Stimulated activated CD4-positive, alpha-beta T cell treated with anti-CD3 and anti-CD28 coated beads, Interleukin-4, amount 100 ng/mL, for 24 hours (primary cell): ENCODE results near the gene NPAS2.

Experiments
- DNase-seq: peaks from one replicate; pipeline ENCODE4 v3.0.0-alpha.2; 2020

Gene NPAS2

DNA sequence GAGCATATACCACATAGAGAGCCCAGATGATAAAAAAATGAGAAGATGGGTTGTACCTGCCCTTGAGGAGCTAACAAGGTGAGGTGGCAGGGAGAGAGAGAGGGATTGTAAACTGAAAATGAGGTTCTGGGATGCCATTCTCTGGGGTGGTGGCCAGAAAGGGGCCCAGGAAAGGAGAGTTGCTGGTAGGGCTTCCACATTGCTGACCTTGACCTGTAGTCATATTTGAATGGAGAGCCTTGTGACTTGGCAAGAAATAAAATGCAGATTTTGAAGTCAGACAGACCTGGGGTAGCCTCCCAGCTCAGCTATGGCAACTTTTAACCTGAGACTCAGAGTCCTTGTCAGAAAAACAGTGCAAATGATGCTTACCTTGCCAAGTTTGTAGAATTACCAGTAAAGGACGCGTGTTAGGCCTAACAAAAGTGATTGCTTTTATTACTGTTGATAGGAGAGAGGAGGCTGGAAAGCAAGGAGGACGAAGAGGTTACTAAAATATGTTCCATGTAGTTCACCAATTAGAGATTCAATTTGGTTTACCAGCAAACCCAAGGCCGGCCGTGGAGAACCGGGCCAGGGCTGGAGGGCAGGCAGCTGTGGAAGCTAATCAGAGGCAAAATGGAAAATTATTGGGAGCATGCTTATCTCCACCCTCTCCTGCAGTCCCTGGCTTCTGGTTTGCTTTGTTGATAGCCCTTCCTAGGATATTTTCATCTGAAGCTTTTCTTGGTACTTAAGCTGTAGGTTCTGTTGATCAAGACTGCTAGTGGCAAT, 3.9 kb downstream of the NPAS2 start:
- DNase-seq = no peak

DNA sequence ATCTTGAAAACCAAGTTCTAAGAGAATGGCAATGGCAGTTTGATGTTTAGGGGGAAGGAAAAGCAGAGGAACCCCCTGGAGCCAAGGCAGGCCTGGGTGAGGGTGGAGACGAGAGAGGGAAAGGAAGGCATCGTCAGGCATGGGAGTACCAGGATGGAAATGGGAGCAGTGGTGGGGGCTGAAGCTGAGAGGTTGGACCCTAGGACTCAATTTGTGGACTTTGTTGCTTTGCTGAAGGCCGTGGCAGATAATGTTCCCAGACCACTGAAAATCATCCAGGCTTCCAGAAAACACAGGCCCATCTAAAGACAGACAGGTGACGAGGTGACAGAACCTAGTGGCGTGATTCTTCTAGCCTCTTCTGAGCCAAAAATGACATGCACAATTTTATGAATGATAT, 4.9 kb downstream of the NPAS2 start:
- no peak for DNase-seq

DNA sequence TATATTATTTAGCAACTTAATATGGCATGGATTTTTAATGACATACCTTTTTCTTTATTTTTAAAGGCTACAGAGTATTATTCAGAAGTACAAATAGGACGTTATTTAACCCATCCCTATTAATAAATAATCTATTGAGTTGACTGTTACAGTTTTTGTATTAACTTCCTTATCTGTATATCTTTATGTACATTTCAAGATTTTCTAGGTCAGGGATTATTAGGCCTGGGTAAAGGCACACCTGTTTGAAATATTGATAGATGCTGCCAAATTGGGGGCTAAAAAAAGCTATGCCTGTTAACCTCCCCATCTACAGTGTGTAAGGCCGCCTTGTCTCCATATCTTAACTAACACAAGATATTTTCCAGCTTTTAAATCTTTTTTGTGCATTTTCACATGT, 6.6 kb downstream of the NPAS2 start:
- no peak for DNase-seq

DNA sequence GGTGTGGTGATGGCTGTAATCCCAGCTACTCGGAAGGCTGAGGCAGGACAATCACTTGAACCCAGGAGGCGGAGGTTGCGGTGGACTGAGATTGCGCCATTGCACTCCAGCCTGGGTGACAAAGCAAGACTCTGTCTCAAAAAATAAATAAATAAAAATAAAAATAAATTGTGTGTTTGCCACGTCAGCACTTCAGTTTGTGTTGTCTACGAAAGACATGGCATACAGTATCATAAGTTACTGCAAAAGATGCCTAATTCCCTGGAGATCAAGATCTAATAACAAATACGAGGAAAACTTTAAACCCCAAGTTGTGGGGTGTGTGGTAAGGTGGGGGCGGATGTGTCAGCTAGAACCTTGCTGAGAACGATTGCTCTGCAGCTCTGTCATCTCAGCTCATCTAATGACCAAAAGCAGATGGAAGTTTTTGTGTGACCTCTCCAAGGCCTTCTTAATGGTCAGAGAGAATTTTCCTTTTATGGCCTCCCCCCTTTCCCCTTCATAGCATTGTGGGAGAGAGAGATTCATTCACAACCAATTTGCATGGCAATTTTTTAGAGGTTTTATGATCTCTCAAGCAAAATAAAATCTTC, 11.3 kb downstream of the NPAS2 start:
- DNase-seq = no peak

DNA sequence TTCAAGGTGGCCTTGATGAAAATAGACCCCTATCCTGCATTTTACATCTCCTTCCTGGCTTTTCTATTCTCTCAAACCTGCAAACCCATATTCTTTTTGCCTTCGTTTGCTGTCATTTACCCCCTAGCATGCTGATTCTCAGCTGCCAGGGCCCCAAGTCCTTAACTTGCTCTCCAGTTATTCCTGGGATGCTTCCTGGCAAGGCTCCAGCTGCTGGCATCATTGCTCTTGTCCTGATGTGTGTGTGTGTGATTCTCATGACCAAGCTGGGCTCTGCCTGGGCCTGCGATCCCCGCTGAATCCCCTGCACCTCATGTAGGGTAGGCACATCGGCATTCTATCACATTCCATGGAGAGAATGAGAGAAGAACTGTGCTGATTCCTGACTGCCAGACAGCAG, 11.9 kb downstream of the NPAS2 start:
- no peak for DNase-seq

DNA sequence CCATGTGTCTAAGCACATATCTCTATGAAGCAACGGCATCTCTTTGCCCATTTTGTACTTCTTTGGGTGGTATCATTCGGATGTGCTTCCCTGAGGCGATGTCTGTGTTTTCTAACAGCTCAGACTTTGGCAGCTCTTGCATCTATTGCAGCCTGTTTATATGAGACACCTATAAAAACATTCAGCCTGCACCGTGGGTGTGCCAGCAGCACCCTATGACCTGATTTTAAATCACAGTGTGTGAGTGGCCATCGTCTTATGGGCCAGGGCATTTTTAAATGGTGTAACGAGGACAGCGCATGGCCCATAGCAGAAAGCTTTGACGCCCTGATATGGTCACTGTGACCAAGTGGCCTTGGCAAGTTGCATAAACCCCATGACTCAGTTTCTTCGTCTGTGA, 12.9 kb downstream of the NPAS2 start:
- no peak for DNase-seq

DNA sequence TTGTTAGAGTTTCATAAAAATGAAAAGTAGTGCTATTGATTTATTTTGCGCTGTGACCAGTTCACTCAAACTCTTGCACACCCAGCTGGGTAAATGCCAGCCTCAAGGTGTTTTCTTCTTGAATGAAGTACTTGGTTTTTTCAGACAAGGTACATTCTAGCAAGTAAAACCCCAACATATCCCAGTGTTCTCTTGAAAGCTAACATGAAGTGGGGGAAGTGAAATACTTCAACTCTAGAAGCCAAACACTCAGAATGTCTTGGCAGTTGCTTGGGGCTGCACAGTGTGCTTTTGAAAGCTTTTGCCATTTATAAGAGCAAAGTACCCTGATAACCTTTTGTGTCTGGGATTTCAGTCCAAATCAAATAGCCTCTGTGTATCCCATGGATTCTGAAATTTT, 13.4 kb downstream of the NPAS2 start:
- no peak for DNase-seq

DNA sequence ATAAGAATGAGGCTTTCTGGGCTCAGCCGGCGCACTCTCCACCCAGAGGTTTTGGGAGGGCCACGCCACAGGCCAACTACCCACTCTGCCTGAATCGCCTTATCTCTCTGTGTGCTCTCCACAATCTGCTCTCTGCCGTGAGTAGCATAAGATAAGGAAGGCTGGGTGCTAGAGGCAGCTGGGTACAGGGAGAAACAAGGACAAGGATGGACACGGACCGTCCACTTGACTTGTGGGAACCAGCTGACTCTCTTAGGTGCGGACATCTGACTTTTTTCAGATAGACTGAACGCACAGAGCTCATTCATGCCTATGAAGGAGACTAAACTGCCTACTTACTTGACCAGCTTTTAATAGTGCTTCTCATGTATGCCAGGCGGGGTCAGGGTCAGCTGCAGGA, 14.3 kb downstream of the NPAS2 start:
- DNase-seq = no peak

DNA sequence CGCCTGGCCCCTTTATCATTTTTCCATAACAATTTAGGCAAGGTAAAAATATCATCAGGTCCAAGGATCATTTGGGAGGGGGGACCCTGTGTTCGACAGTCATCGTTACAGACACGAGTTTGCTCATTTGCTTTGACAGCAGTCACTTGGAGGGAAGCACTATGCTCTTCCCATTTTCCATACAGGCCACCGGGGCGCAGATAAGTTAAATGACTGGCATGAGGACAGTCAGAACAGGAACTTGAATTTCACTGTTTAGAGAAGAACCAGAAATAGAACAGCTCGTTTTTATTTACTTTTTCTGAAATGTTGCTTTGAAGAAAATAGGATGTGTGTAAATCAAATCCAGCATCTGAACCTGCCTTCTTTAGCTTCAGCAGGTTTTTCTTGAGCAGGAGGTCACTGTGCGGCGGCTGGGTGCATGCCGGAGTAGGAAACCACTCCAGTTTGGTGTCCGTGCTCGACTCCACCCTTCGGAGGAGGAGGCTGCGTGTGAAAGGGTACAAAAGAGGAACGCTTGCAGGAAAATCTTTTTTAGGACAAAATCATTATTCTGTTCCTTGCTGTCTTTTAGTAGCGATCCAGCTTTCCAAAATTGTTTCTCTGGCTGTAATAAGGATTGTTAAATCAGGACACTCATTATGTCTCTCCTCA, 15.2 kb downstream of the NPAS2 start:
- DNase-seq = no peak

DNA sequence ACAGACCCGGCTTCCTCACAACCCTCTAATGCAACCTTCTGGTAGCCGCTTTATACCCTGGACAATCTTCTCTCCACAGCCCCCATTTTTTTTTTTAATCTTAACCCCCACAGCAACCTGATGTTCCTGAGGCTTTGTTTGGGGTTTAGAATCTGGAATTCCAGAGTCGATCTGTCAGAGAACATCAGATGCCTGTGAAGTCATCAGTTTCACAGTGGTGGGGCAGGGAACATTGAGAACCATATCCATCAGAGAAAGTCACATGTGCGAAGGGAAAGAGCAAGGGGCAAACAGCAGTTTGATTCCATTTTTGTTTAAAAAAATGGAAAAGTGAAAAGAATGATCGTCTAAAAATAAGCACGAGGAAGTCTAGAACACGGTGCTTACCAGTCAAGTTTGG, 20.6 kb downstream of the NPAS2 start:
- DNase-seq = no peak

DNA sequence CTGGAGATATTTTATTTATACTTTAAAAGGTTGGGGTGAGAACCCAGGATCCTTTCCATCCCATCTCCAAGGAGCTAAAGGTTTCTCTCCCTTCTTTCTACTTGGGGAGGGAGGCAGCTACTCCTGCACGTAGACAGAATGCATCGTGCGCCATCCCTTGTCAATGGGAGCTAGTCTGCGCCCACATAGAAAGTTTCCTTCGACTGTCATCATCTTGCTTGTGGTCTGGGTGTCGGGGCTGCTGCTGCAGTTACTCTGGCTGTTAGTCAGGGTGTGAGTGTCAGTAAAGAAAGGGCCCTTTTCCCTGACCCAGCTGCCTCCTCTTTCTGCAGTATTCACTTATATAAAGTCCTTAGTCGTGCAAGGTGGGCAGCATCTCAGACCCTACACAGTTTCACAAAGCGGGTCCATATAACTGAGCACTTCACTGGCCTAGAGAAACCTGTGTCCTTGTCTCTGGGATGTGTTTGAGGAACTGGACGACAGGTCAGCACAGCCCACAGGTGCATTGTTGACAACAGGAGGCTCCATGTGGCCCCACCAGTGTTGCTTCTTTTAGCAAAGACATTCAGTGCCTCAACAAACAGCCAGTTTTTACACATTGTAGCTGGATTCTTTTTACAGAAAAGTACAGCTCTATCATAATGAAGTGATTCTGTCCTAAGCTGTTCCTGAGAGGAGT, 22.4 kb downstream of the NPAS2 start:
- no peak for DNase-seq

DNA sequence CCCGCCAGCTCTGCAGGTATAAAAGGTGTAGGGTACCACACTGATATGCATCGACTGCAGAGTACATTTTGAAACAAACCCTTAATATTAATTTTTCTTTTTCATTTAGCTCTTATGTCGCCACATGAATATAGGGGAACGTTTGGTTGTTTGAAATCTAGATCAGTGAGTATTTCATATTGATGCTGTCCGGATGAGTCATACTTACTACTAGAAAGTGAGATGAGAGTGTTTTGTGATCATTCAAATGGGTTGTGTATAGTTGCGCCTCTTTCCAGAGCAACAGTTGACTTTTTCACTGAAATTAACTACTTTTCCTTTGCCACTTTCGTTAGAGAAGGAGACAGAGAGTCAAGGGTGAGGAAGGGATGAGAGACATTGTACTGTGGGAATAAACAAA, 24.6 kb downstream of the NPAS2 start:
- no peak for DNase-seq

DNA sequence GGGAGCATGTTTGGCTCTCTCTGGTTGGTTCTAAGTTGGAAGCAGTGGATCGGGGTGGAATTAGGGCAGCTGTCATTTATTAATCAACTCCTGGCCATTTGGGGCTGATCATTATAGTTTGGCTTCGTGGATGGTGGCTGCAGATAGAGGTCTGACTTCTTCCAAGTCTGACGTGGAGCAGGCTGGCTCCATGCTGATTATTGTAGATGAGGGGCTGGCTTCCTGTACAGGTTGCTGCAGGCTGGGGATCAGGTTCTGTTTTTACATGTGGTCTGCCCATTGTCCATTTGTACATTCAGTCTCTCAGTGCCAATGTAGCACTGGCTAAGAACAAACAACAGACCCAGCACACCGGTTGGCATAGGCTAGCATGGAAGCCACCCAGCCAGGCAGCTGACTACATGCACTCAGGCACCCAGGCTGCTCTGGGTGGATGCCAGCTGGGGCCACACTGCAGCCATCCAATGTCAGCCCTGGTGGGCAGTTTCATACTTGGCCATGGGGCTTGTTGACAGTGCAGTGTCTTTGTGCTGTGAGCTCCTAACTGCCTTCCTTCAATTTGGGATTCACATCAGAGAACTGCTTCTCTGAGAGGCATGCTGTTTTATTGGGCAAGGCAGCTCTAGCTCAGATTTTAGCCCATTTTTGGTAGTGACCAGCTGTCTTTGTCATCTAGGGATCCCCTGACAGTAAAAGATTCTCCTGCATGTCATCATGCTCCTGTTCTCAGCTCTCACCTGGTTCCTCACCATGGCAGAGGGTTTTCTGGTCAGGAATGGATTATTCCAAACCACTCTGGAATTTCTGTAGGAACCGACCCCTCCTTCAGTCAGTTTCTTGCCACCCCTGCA, 25.4 kb downstream of the NPAS2 start:
- no peak for DNase-seq

DNA sequence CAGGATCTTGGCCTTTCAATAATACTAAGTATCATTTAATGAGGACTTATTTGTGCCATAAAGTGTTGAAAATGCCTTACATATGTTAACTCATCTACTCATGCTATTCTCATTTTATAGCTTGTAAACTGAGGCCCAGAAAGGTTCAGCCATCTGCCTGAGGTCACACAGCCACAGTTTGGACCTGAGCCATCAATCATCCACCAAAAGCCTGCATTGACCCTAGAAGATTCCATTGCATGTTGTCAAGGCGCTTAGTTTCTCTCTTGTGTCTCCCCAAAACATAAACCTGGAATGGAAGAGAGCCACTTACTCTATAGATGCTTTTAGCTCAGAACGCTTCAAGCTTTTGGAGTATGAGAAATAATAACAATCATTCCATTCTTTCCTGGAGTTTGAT, 26.8 kb downstream of the NPAS2 start:
- no peak for DNase-seq

DNA sequence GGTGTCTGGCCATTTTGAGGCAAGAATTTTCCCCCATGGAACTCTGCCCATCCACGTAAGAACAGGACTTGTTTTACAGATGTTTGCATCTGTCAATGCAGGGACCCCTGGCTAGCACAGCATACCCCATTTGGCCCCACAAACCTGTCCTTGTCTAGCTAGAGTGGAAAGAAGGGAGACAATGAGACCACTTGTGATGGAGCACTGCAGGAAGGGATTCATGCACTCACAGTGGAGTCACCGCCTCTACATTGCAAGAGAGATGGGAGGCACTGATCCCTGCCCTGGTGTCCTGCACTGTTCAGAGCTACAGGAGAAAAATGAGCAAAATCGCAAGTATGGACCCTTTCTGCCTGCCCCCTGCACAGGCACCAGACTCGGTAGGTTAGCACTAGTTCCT, 32.5 kb downstream of the NPAS2 start:
- no peak for DNase-seq

DNA sequence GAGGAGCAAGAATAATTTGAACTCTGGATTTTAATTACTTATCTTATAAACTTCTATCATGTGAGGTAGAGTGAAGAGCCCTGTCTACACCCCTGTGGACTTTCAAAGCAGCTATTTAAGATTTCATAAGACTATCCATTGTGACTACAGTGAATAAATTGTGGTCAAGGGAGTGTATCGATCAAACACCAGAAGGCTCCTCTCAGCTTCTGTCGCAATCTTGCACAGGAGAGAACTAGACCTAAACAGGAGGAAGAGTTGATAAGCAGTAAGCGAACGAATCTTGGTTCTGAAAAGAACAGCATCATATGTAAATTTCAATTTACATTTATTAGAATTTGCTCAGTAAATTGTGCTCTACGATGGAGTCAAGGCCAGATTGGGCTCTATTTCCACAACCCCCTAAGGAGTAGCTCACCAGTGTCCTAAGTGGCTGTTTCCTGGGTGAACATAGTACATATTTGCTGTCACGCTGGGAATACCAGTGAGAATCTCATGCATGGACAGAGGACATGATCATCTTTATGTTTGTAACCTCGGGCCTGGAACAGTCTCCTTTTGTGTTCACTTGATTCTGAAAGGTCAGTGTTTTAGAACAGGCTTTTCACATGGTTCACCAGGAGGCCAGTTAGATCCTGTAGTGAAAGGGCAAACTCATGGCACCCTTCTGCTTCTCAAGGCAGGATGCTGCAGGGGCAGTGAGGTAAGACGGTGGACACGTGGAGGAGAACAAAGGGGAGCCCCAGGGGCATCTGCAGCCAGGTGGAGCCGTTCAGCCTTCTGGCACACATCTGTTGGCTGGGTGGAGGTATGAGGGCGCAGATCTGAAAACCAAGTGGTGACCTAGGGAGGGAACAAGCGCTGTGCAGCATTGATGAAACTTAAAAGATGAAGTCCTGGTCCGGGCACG, 33.3 kb downstream of the NPAS2 start:
- no peak for DNase-seq

DNA sequence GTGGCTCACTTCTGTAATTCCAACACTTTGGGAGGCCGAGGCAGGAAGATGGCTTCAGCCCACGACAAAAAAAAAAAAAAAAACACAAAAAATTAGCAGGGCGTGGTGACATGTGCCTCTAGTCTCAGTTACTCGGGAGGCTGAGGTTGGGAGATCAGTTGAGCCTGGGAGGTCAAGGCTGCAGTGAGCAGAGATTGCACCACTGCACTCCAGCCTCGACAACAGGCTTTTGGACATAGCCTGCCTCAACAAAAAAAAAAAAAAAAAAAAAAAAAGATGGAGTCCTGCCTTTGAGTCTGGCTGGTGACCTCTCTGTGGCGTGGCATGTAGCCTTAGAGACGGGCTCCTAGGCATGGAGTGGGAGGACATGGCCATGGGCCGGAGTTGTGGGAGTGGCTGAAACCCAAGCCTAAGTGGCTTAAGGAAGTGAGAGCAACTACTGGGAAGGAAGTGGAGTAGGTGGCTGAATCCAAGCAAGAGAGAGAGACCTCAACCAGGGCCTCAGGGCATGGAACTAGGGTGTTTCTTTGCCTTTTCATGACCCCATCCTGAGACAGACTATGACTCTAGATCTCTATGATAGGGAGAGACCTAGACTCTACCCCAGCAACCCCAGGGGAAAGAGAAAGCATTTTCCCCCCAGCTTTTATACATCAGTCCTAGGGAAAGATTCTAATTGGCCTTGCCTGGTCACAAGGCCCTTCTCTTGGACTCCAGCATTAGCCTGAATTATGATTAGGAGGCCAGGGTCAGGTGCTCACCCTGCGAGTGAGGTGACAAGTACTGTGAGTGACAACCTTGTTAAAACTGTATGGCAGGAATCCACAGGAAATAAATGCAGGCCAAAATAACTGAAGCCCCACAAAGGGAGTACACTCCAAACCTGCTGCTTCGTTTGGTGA, 34.2 kb downstream of the NPAS2 start:
- DNase-seq = no peak

DNA sequence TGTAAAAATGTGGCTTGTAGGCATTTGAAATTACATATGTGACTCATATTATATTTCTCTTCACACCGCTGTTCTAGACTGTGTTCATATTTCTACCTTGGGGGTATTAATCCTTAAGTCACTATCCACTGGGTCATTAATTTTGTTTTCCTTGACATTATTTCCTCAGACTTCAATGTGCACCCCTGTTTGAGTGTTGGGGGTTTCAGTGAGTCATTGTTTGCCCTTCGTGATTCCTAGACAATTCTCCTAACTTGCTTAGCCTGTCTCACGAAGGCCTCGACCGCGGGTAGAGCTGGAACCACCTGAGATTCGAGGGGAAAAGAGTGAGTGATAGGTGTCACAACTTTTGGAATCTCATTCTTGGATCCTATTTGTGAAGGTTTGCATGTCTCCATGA, 35.1 kb downstream of the NPAS2 start:
- no peak for DNase-seq

DNA sequence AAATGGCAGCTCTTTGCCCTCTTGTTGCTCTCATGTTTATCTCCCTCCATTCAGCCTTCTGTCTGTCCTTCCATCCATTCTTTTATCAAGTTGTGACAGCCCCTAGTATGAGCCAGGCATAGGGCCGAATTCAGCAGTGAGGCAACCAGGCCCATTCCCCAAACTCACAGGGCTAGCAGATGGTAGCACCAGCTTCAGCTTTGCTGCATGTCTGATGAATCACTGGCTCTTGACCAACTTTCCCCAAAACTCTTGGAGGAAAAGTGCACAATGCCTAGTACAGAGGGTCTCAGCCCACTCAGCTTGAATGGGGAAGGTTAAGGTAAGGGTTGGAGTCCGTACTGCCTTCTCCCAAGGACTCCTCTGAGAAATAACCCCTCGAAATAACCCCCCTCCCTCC, 35.7 kb downstream of the NPAS2 start:
- no peak for DNase-seq

DNA sequence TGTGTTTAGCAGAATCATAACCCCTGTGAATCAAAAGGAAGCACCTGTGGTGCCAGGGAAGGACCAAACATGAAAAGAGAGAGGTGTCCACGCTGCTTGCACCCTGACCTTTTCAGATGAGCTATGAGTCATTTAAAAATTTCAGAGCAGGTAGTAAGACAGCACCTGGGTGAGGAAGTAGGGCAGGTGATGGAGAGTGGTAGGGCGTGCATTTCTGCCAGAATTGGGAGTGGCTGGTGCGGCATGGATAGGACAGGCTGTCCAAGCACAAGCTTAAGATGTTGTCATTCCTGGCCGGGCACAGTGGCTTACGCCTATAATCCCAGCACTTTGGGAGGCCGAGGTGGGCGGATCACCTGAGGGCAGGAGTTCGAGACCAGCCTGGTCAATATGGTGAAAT, 36.8 kb downstream of the NPAS2 start:
- DNase-seq = no peak

DNA sequence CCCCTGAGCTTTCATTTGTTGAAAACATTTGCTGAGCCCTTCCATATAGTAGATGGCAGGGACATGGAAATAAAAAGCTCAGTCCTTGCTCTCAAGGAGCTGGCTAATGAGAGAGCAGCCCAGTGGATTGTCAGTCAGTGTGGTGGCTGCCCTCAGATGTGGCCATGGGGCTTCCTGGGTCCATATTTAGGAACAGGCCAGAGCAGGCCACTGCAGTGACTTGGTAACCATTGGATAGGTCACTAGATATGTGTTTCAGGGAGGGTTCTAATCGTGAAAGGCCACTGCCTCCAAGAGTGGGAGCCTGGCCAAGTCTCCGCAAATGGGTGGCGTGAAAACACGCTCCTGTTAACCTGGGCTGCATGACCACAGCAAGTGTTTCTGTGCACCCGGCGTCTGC, 37.4 kb downstream of the NPAS2 start:
- no peak for DNase-seq
